ENCODE results near the gene ADAMTS17. TPM values are rescaled to one million over a fixed set of nuclear protein-coding genes. Genes with fewer than 3 reads are reported as not detected.

The ADAMTS17 gene
- polyA plus RNA-seq, 3 donors, result 2.2 to 3.1 (median 2.5) TPM

- DNase-seq (ENCODE audit: extremely low read depth in 1 of 11, low read depth in 9 of 11, low spot score in 4 of 11), result no peak
Observed at GRCh38 chr15:100241572-100242482, 99.9 kb downstream of the ADAMTS17 start.

DNA sequence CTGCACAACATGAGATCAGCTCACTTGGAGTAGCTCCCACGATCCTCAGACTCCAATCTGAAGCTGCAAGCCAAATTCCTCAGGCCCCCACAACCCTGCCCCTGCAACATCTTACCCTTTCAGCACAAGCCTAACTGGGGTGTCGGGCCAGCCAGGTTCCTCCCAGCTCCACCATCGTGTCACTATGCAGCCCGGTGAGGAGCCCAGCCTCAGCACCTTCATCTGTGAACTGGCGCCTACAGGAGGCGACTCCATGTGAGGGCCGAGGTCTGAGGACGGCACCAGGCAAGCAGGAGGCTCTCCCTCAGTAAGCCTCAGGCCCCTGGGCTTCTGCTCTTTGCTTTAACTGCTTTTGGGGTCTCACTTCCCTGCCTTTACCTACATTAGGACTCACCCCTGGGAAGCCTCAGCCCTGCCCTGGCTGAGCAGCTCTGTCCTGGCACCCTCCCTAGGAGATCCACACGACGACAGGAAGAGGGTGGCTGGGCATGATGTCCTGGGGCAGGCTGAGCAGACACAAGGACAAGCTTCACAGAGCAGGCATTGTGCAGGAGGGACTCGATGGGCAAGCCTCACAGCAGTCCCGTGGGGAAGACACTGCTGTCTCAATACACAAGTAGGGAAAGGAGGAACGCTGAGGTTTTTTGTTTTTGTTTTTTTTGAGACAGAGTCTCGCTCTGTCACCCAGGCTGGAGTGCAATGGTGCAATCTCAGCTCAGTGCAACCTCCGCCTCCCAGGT, 104.6 kb downstream of the ADAMTS17 start:
- no peak for DNase-seq (ENCODE audit: extremely low read depth in 1 of 11, low read depth in 9 of 11, low spot score in 4 of 11)

- no peak for DNase-seq (ENCODE audit: extremely low read depth in 1 of 11, low read depth in 9 of 11, low spot score in 4 of 11)
Observed at GRCh38 chr15:100235030-100235617, 106.7 kb downstream of the ADAMTS17 start.

DNA sequence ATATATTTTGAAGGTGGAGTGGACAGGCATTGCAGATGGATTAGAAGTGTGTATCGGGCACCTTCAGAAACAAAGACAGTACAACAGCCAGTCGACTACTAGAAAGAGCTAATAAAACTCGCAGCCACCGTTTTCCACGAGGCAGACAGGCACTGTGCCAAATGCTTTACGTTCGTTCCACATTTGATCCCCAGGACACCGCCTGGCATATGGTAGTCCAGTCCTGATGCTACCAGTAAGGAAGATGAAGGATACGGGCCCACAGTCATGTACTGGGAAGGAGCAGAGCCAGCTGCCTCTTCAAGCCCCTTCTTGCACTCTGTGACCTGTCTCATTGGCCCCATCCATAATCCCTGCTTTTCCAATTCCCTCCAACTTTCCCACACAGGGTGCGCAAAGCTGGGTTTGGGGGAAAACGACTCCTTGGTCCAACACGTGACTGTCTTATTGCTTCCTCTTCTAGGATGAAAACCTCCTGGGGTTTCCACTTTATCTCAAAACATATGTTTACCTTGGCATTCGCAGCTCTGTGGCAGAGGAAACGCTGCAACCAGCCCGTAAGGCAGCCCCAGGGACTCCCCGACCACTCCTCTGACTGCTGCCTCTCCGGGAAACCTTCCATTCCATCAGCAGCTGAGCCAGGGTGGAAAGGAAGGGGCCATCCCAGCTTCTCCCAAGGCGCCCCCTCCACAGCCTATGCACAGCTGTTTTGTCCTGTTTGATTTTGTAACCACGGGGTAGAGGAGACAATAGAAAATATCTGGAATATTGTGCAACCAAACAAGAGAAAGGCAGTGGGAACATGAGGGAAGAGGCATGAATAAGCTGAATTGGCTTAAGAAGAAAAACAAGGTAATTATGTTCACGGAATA, 107.4 kb downstream of the ADAMTS17 start:
- DNase-seq (ENCODE audit: extremely low read depth in 1 of 11, low read depth in 9 of 11, low spot score in 4 of 11), result no peak

GRCh38 chr15:100230784-100231183, 111.0 kb downstream of the ADAMTS17 start:
- DNase-seq (ENCODE audit: extremely low read depth in 1 of 11, low read depth in 9 of 11, low spot score in 4 of 11), result no peak

- DNase-seq (ENCODE audit: extremely low read depth in 1 of 11, low read depth in 9 of 11, low spot score in 4 of 11), result no peak
Observed at GRCh38 chr15:100229181-100230163, 112.3 kb downstream of the ADAMTS17 start.

DNA sequence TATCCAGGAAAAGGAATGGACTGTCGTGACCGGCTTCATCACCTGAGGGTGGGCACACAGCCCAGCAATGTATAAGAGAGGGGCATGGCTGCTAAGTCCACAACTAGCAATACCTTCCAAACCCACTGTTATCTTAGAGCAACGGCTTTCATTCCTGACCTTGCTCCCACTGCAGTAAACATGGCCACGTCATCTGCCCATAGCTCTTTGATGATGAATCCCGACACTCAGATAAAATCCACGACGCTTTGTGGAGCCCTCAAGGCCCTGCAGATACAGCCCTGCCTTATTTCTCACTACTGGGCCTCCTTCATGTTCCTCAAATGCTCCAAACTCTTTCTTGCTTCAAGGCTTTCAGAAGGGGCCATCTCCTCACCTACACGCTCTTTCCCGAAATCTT, 114.0 kb downstream of the ADAMTS17 start:
- no peak for DNase-seq (ENCODE audit: extremely low read depth in 1 of 11, low read depth in 9 of 11, low spot score in 4 of 11)

- DNase-seq (ENCODE audit: extremely low read depth in 1 of 11, low read depth in 9 of 11, low spot score in 4 of 11), result no peak
Observed at GRCh38 chr15:100226107-100226506, 115.7 kb downstream of the ADAMTS17 start.

- no peak for DNase-seq (ENCODE audit: extremely low read depth in 1 of 11, low read depth in 9 of 11, low spot score in 4 of 11)
Observed at GRCh38 chr15:100224206-100225185, 117.3 kb downstream of the ADAMTS17 start.

- no peak for DNase-seq (ENCODE audit: extremely low read depth in 1 of 11, low read depth in 9 of 11, low spot score in 4 of 11)
Observed at GRCh38 chr15:100222349-100222715, 119.4 kb downstream of the ADAMTS17 start.

DNA sequence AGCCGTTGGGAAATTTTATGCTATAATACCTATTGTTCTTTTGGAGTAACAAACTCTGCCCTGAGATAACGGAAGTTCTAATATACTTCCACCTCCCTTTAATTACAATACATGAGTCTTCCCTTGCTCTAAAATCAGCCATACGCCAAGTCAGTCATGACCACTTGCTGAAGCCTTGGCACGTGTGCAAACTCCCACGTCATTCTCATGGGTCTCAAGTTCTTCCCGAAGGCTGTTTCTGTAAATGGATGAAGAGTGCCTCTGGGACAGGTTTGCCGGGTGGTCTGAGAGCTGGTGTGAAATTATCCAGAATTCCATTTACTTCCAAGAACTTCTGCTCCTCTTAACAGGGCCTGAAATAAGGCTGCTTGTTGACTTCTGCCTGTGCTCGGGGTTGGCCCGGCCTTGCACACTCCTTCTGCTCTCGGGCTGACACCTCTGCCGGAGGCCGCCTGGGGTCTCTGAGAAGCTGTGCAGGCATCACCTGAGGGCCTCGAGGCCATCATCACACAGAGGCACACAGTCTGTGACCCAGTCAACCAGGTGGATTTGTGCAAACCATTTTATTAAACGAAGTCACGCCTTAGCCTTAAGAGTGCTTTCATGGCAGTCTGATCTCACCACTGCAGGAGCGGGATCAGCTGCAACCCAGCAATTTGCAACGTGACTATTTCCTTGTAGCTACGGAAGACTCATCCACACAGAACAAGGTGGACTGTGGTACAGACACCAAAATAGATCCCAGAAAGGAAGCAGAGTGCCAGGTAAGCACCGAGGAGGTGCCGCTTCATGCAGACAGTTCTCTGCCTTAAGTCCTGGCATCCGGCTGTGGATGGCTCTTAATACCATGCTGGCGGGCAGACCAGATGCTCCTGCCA, 120.1 kb downstream of the ADAMTS17 start:
- DNase-seq (ENCODE audit: extremely low read depth in 1 of 11, low read depth in 9 of 11, low spot score in 4 of 11), result no peak

DNA sequence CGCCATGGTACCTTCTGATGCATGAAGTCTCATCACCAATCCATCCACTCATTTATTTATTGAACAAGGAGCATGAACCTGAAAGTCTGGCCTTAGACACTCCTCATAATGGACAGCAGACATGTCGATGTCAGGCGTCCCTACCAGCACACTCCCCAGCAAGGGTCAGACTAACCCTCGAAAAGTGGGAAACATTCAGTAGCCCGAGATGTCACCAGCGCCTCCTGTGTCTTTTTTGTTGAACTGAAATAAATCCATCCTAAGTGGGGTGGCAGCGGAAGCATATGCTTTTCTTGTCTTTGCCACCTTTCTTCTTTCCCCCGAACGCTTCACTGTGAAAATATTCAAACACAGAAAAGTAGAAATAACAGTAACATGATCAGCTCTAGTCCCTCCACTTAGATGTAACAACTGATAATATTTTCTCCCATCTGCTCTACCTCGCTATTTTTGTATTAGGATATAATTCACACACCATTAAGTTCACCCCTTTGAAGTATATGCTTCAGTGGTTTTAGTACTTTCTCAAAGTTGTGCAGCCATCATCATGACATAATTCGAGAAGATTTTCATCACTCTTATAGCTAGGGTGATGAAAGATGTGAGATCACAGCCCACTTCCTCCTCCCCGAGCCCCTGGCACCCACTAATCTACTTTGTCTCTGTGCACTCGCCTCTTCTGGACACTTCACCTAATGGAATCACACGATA, 121.6 kb downstream of the ADAMTS17 start:
- DNase-seq (ENCODE audit: extremely low read depth in 1 of 11, low read depth in 9 of 11, low spot score in 4 of 11), result no peak

DNA sequence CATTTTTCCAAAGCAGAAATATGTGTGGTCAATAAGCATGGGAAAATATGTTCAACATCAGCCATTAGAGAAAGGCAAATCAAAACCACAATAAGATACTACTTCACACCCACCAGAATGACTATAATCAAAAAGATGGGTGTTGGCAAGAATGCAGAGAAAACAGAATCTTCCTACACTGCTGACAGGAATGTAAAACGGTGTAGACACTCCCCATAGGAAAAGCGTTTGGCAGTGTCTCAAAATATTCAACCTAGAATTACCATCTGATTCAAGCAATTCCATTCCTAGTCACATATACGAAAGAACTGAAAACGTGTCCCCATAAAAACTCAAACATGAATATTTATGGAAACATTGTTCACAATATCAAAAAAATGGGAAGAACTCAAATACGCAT, 123.3 kb downstream of the ADAMTS17 start:
- no peak for DNase-seq (ENCODE audit: extremely low read depth in 1 of 11, low read depth in 9 of 11, low spot score in 4 of 11)

GRCh38 chr15:100216182-100216581, 125.6 kb downstream of the ADAMTS17 start:
- DNase-seq (ENCODE audit: extremely low read depth in 1 of 11, low read depth in 9 of 11, low spot score in 4 of 11), result no peak

GRCh38 chr15:100215843-100216169, 126.0 kb downstream of the ADAMTS17 start:
- no peak for DNase-seq (ENCODE audit: extremely low read depth in 1 of 11, low read depth in 9 of 11, low spot score in 4 of 11)
